Activated CD8-positive, alpha-beta T cell treated with anti-CD3 and anti-CD28 coated beads for 36 hours (primary cell): ENCODE measurements around the gene HSPA2. TPM values are rescaled to one million over a fixed set of nuclear protein-coding genes. Genes with fewer than 3 reads are reported as not detected.
"Not testable (repeated sequence)": the region's sequence is repeated elsewhere in the genome, so short reads cannot be mapped to it uniquely, and the experiment has no call there.

Experiments used
- ATAC-seq: fragments of 200-7000 bp; cut with Tn5 transposase; one replicate; pipeline ENCODE4 v1.10.0; 2021; ENCODE audit warnings: mild to moderate bottlenecking, moderate library complexity
- CTCF ChIA-PET: fragments of 350-600 bp; sonication (Branson Sonifier 250); formaldehyde crosslinking; loops from one replicate; lab custom pipeline; 2021; ENCODE audit warnings: antibody characterized with exemption; lab: Charles Lee
- POLR2A ChIA-PET: fragments of 350-600 bp; sonication (Branson Sonifier 250); formaldehyde crosslinking; loops from one replicate; lab custom pipeline; 2021; ENCODE audit warnings: antibody characterized with exemption; lab: Charles Lee
- DNase-seq: peaks from one replicate; pipeline ENCODE4 v3.0.0-alpha.2; 2020
- H3K27ac Mint-ChIP-seq: one replicate; pipeline ENCODE4 v1.8.0; 2021; ENCODE audit warnings: mild to moderate bottlenecking, mixed read lengths
- H3K27me3 Mint-ChIP-seq: one replicate; pipeline ENCODE4 v1.8.0; 2021; ENCODE audit warnings: mixed read lengths
- H3K36me3 Mint-ChIP-seq: one replicate; pipeline ENCODE4 v1.8.0; 2021; ENCODE audit warnings: low read depth, mixed read lengths
- H3K4me1 Mint-ChIP-seq: one replicate; pipeline ENCODE4 v1.8.0; 2021; ENCODE audit warnings: low read depth, mixed read lengths
- H3K4me3 Mint-ChIP-seq: one replicate; pipeline ENCODE4 v1.8.0; 2021; ENCODE audit warnings: mild to moderate bottlenecking, moderate library complexity, mixed read lengths
- H3K9me3 Mint-ChIP-seq: one replicate; pipeline ENCODE4 v1.8.0; 2021; ENCODE audit warnings: mixed read lengths
- CTCF ChIP-seq: fragments of 200-600 bp; IDR thresholded peaks from one replicate; pipeline ENCODE4 v1.8.0; 2022; ENCODE audit warnings: antibody characterized with exemption, mild to moderate bottlenecking
- intact Hi-C: fragments of 100-400 bp; cut with micrococcal nuclease; formaldehyde crosslinking; loops from one replicate; pipeline ENCODE4 v1.10.0; 2022
- total RNA-seq, 2 experiments: library from RNA; stranded (reverse); gene quantifications; one replicate each; pipeline ENCODE4 v1.2.3, GENCODE V29; 2021

Gene HSPA2
- total RNA-seq, 2 experiments from 2014 or later: 2.9 to 3.6 TPM

- Mint-ChIP-seq H3K9me3 (no peaks in the 10 kb centered on the region), H3K36me3 (no peaks in the 10 kb centered on the region), H3K27me3 (peaks cover 2% of the 10 kb centered on the region), H3K27ac (no peak overlapping the region), H3K4me3 (no peak overlapping the region), H3K4me1 (no peaks in the 10 kb centered on the region)
- POLR2A ChIA-PET: no interaction called here
- no peak for DNase-seq
- intact Hi-C loops: no loop called here
- CTCF ChIA-PET: interaction anchor here (1.1 kb wide), 1 partner anchor 10 kb away, joined by 4 read pairs; no protein-coding TSS in a partner anchor
- no peak for TF ChIP-seq CTCF
- ATAC-seq: no peak
Measured at GRCh38 chr14:64562436-64562835, 21.9 kb downstream of the HSPA2 start.

GRCh38 chr14:64563696-64564095, 23.2 kb downstream of the HSPA2 start:
- ChIA-PET POLR2A (interaction anchor here (1.2 kb wide), 1 partner anchor 12 kb away, joined by 3 read pairs; no protein-coding TSS in a partner anchor), CTCF (no interaction called here)
- Mint-ChIP-seq H3K36me3 (no peaks in the 10 kb centered on the region), H3K9me3 (no peaks in the 10 kb centered on the region), H3K27me3 (peaks cover 2% of the 10 kb centered on the region), H3K4me3 (no peak overlapping the region), H3K27ac (no peak overlapping the region), H3K4me1 (no peaks in the 10 kb centered on the region)
- intact Hi-C loops: no loop called here
- DNase-seq (no peak), ATAC-seq (no peak)
- no peak for TF ChIP-seq CTCF

- H3K36me3 Mint-ChIP-seq: no peaks in the 10 kb centered on the region
- POLR2A ChIA-PET: no interaction called here
- intact Hi-C loops: no loop called here
- no peaks in the 10 kb centered on the region for H3K4me1 Mint-ChIP-seq
- CTCF ChIA-PET: no interaction called here
- no peak for TF ChIP-seq CTCF
- H3K27ac Mint-ChIP-seq: no peak overlapping the region
- no peak for ATAC-seq
- DNase-seq: no peak
- H3K27me3 Mint-ChIP-seq: peaks cover 3% of the 10 kb centered on the region
- H3K9me3 Mint-ChIP-seq: no peaks in the 10 kb centered on the region
- no peak overlapping the region for H3K4me3 Mint-ChIP-seq
Measured at GRCh38 chr14:64566651-64567122, 26.1 kb downstream of the HSPA2 start.

- TF ChIP-seq CTCF: no peak
- Mint-ChIP-seq H3K27me3 (peaks cover 1% of the 10 kb centered on the region), H3K27ac (no peak overlapping the region), H3K4me3 (no peak overlapping the region), H3K9me3 (no peaks in the 10 kb centered on the region), H3K4me1 (no peaks in the 10 kb centered on the region), H3K36me3 (no peaks in the 10 kb centered on the region)
- ATAC-seq: no peak
- ChIA-PET CTCF (interaction anchor here (0.6 kb wide), 1 partner anchor 393 kb away, joined by 3 read pairs; no protein-coding TSS in a partner anchor), POLR2A (no interaction called here)
- no peak for DNase-seq
- intact Hi-C loops: no loop called here
Measured at GRCh38 chr14:64569138-64569631, 28.6 kb downstream of the HSPA2 start.

GRCh38 chr14:64569646-64570045, 29.1 kb downstream of the HSPA2 start:
- H3K4me3 Mint-ChIP-seq, DNase-seq, intact Hi-C loops, H3K36me3 Mint-ChIP-seq, H3K27ac Mint-ChIP-seq, H3K9me3 Mint-ChIP-seq, ATAC-seq, POLR2A ChIA-PET, H3K4me1 Mint-ChIP-seq, H3K27me3 Mint-ChIP-seq: not testable (repeated sequence)
- CTCF ChIA-PET: interaction anchor here (0.6 kb wide), 1 partner anchor 393 kb away, joined by 3 read pairs; no protein-coding TSS in a partner anchor
